ENCODE measurements around the gene ZGRF1. TPM values are rescaled to one million over a fixed set of nuclear protein-coding genes. Genes with fewer than 3 reads are reported as not detected.

The ZGRF1 gene
- total RNA-seq, 4 donors from 2014 or later = 6.4 to 34.5 (median 8.1) TPM

GRCh38 chr4:112515198-112516065 lies 121.3 kb downstream of the ZGRF1 start:
- Histone ChIP-seq H3K36me3 (no peaks in the 10 kb centered on the region), H3K27ac (no peak overlapping the region), H3K4me1 (peaks cover 0 to 14% of the 10 kb centered on the region in 2 donors), H3K27me3 (peaks cover 4 to 82% of the 10 kb centered on the region in 2 donors), H3K4me3 (peak overlapping the region; percentile 25 to 39), H3K9me3 (no peaks in the 10 kb centered on the region)
- no peak for DNase-seq
- intact Hi-C loops (cut with DNase I; ENCODE audit: low total_unique reads) = no loop called here
- TF ChIP-seq CTCF (IDR thresholded peaks at IDR 0.05) (no peak), POLR2A (IDR thresholded peaks at IDR 0.05) (no peak)

- H3K4me3 ChIP-seq = peak overlapping the region; percentile 25 to 39
- no peaks in the 10 kb centered on the region for H3K36me3 ChIP-seq
- TF ChIP-seq POLR2A (IDR thresholded peaks at IDR 0.05) = no peak
- no peak for TF ChIP-seq CTCF (IDR thresholded peaks at IDR 0.05)
- H3K27ac ChIP-seq = no peak overlapping the region
- DNase-seq = no peak
- intact Hi-C loops (cut with DNase I; ENCODE audit: low total_unique reads) = no loop called here
- H3K9me3 ChIP-seq = no peaks in the 10 kb centered on the region
- H3K27me3 ChIP-seq = peaks cover 4 to 78% of the 10 kb centered on the region in 2 donors
- peaks cover 0 to 14% of the 10 kb centered on the region in 2 donors for H3K4me1 ChIP-seq
Observed at GRCh38 chr4:112514647-112515197, 122.0 kb downstream of the ZGRF1 start.

GRCh38 chr4:112513971-112514646 lies 122.6 kb downstream of the ZGRF1 start:
- Histone ChIP-seq H3K27me3 (peaks cover 4 to 75% of the 10 kb centered on the region in 2 donors), H3K4me1 (peaks cover 0 to 14% of the 10 kb centered on the region in 2 donors), H3K4me3 (peak overlapping the region in 1 of 2 donors; percentile 39), H3K9me3 (no peaks in the 10 kb centered on the region), H3K27ac (no peak overlapping the region), H3K36me3 (no peaks in the 10 kb centered on the region)
- no peak for TF ChIP-seq CTCF (IDR thresholded peaks at IDR 0.05)
- TF ChIP-seq POLR2A (IDR thresholded peaks at IDR 0.05) = no peak
- DNase-seq = no peak
- intact Hi-C loops (cut with DNase I; ENCODE audit: low total_unique reads) = no loop called here

- Histone ChIP-seq H3K4me1 (peaks cover 0 to 12% of the 10 kb centered on the region in 2 donors), H3K27ac (no peak overlapping the region), H3K9me3 (no peaks in the 10 kb centered on the region)
Observed at GRCh38 chr4:112511803-112512118, 124.9 kb downstream of the ZGRF1 start.

More at GRCh38 chr4:112511803-112512118, 124.9 kb downstream of the ZGRF1 start:
- TF ChIP-seq CTCF (IDR thresholded peaks at IDR 0.05) = no peak
- TF ChIP-seq POLR2A (IDR thresholded peaks at IDR 0.05) = no peak
- intact Hi-C loops (cut with DNase I; ENCODE audit: low total_unique reads) = no loop called here
- DNase-seq = no peak
- Histone ChIP-seq H3K36me3 (no peaks in the 10 kb centered on the region), H3K4me3 (no peak overlapping the region), H3K27me3 (peaks cover 4 to 62% of the 10 kb centered on the region in 2 donors)

Data from uterus (tissue), 4 donors.